ENCODE results near the gene PLD1. TPM values are rescaled to one million over a fixed set of nuclear protein-coding genes. Genes with fewer than 3 reads are reported as not detected.
"Not testable (repeated sequence)": the region's sequence is repeated elsewhere in the genome, so short reads cannot be mapped to it uniquely, and the experiment has no call there.

PLD1 gene
- total RNA-seq, 1 experiment from 2014 or later: 33.5 TPM

GRCh38 chr3:171821778-171822358 lies 11.6 kb upstream of the PLD1 start:
- DNase-seq (ENCODE audit: extremely low read depth, low read depth): no peak

- DNase-seq (ENCODE audit: extremely low read depth, low read depth): no peak
Measured at GRCh38 chr3:171821044-171821443, 10.8 kb upstream of the PLD1 start.

GRCh38 chr3:171817074-171817800 lies 7.0 kb upstream of the PLD1 start:
- DNase-seq (ENCODE audit: extremely low read depth, low read depth): no peak

- peak; percentile 91 for DNase-seq (ENCODE audit: extremely low read depth, low read depth)
Measured at GRCh38 chr3:171815973-171816595, 5.8 kb upstream of the PLD1 start.

GRCh38 chr3:171814662-171815061 lies 4.4 kb upstream of the PLD1 start:
- not testable (repeated sequence) for DNase-seq (ENCODE audit: extremely low read depth, low read depth)

- no peak for DNase-seq (ENCODE audit: extremely low read depth, low read depth)
Measured at GRCh38 chr3:171813897-171814460, 3.7 kb upstream of the PLD1 start.

- DNase-seq (ENCODE audit: extremely low read depth, low read depth): no peak
Measured at GRCh38 chr3:171813278-171813896, 3.1 kb upstream of the PLD1 start.

GRCh38 chr3:171812811-171813210 lies 2.5 kb upstream of the PLD1 start:
- no peak for DNase-seq (ENCODE audit: extremely low read depth, low read depth)

GRCh38 chr3:171811913-171812335 lies 1.6 kb upstream of the PLD1 start:
- peak; percentile 82 for DNase-seq (ENCODE audit: extremely low read depth, low read depth)

- peak; percentile 97 for DNase-seq (ENCODE audit: extremely low read depth, low read depth)
Measured at GRCh38 chr3:171811295-171811912, 1.1 kb upstream of the PLD1 start.

GRCh38 chr3:171810629-171811294 lies 479 bp upstream of the PLD1 start:
- DNase-seq (ENCODE audit: extremely low read depth, low read depth): no peak

GRCh38 chr3:171809611-171809860 lies 747 bp downstream of the PLD1 start:
- DNase-seq (ENCODE audit: extremely low read depth, low read depth): peak; percentile 89

GRCh38 chr3:171807806-171808205 lies 2.5 kb downstream of the PLD1 start:
- DNase-seq (ENCODE audit: extremely low read depth, low read depth): no peak

- no peak for DNase-seq (ENCODE audit: extremely low read depth, low read depth)
Measured at GRCh38 chr3:171807129-171807675, 3.1 kb downstream of the PLD1 start.

GRCh38 chr3:171806200-171807128 lies 3.8 kb downstream of the PLD1 start:
- DNase-seq (ENCODE audit: extremely low read depth, low read depth): peak; percentile 98

GRCh38 chr3:171805687-171806086 lies 4.6 kb downstream of the PLD1 start:
- no peak for DNase-seq (ENCODE audit: extremely low read depth, low read depth)

- peak; percentile 57 for DNase-seq (ENCODE audit: extremely low read depth, low read depth)
Measured at GRCh38 chr3:171804618-171805389, 5.5 kb downstream of the PLD1 start.

GRCh38 chr3:171803044-171803443 lies 7.2 kb downstream of the PLD1 start:
- no peak for DNase-seq (ENCODE audit: extremely low read depth, low read depth)
